Head of caudate nucleus (tissue), 42 donors: ENCODE measurements around the gene CTAG1A.
A peak's percentile ranks its signal among the peaks of the same experiment; 100 is the strongest.
"Not testable (repeated sequence)": the region's sequence is repeated elsewhere in the genome, so short reads cannot be mapped to it uniquely, and the experiment has no call there.

Source experiments
- DNase-seq, 42 donors: peaks; one replicate each; pipeline versions ENCODE4 v3.0.0 to v3.0.0-alpha.2; 2020 to 2021; ENCODE audit warnings: mixed read lengths in 7 of 42
- intact Hi-C: fragments of 100-400 bp; cut with DNase I; formaldehyde crosslinking; loops from one replicate; pipeline ENCODE4 v1.15.0; 2022

CTAG1A gene

GRCh38 chrX:154603438-154604430 lies 18.8 kb downstream of the CTAG1A start:
- intact Hi-C loops, result no loop called here
- peak in 11 of 42 donors; percentile 1 to 55 (median 15) for DNase-seq

GRCh38 chrX:154605566-154605965 lies 20.6 kb downstream of the CTAG1A start:
- no peak for DNase-seq

GRCh38 chrX:154607370-154607769 lies 22.4 kb downstream of the CTAG1A start:
- no peak for DNase-seq
- intact Hi-C loops, result no loop called here

More at GRCh38 chrX:154605566-154605965, 20.6 kb downstream of the CTAG1A start:
- intact Hi-C loops, result no loop called here

DNA sequence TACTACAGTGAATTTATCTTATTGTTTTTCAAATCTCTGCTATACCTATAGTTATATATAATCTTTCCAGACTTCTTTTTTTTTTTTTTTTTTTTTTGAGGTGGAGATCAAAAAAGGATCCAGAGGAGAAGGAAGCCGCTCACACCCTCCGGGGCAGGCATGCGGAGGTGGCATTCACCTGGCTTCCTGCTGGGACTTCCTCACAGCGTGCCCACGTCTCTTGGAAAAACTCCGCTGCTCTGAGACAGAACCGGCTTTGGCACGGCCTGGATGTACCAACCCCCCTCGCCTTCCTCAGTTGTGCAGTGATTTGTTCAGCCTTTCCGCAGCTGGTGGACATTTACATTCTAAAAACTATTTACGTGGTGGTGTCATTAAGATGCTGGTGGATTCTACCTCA lies 23.0 kb downstream of the CTAG1A start:
- intact Hi-C loops, result not testable (repeated sequence)

GRCh38 chrX:154608823-154609222 lies 23.9 kb downstream of the CTAG1A start:
- DNase-seq, intact Hi-C loops: not testable (repeated sequence)

More for the DNA sequence above, 23.0 kb downstream of the CTAG1A start:
- not testable (repeated sequence) for DNase-seq

GRCh38 chrX:154611146-154611545 lies 26.2 kb downstream of the CTAG1A start:
- DNase-seq, intact Hi-C loops: not testable (repeated sequence)

GRCh38 chrX:154613586-154613985 lies 28.7 kb downstream of the CTAG1A start:
- intact Hi-C loops, DNase-seq: not testable (repeated sequence)

GRCh38 chrX:154619182-154619581 lies 34.2 kb downstream of the CTAG1A start, which contains the start of gene CTAG1B:
Gene CTAG1B (minus strand): TSS chrX:154619282. CDS start chrX:154619218, 64 bp downstream.
- DNase-seq, intact Hi-C loops: not testable (repeated sequence)

- intact Hi-C loops, result not testable (repeated sequence)
Measured at GRCh38 chrX:154620767-154621414, 36.0 kb downstream of the CTAG1A start.

DNA sequence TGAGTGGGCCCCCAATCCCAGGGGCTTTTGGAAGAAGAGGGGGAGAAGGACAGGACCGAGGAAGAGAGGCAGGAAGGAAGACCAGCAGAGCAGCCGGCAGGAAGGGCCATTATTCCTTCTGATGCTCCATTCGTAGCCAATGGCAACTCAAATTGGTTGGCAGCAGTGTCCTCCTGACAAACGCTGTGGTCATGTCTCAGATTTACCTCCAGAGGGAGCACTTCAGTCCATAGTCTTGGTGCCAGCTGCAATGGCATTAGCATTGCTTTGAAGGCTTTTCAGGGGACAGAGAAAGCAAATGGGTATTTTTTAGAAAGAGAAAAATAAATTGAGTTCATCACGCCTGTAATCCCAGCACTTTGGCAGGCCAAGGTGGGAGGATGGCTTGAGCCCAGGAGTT lies 44.0 kb downstream of the CTAG1A start:
- intact Hi-C loops, DNase-seq: not testable (repeated sequence)

More at GRCh38 chrX:154620767-154621414, 36.0 kb downstream of the CTAG1A start:
- DNase-seq, result not testable (repeated sequence)

GRCh38 chrX:154630949-154631348 lies 46.0 kb downstream of the CTAG1A start:
- DNase-seq, intact Hi-C loops: not testable (repeated sequence)

- intact Hi-C loops, DNase-seq: not testable (repeated sequence)
Measured at GRCh38 chrX:154633661-154634060, 48.7 kb downstream of the CTAG1A start.
